WTC11 (cell line): ENCODE data around the gene FRMD8. TPM values are rescaled to one million over a fixed set of nuclear protein-coding genes. Genes with fewer than 3 reads are reported as not detected.

Experiments
- ATAC-seq: fragments of 200-7000 bp; cut with Tn5 transposase; 2 replicates; pipeline ENCODE4 v1.10.0; 2021; ENCODE audit warnings: mild to moderate bottlenecking, moderate library complexity
- CTCF ChIA-PET: fragments of 300-600 bp; sonication (Branson Sonifier 250); formaldehyde crosslinking; loops from one replicate; lab custom pipeline; 2021; ENCODE audit warnings: antibody characterized with exemption; lab: Charles Lee
- POLR2A ChIA-PET: fragments of 350-600 bp; sonication (Branson Sonifier 250); formaldehyde crosslinking; loops from one replicate; lab custom pipeline; 2021; ENCODE audit warnings: antibody characterized with exemption; lab: Charles Lee
- DNase-seq: peaks from one replicate; pipeline ENCODE4 v3.0.0; 2021; ENCODE audit warnings: low spot score
- H3K27ac Mint-ChIP-seq: 2 replicates; pipeline ENCODE4 v1.8.0; 2021; ENCODE audit warnings: mixed read lengths
- H3K27me3 Mint-ChIP-seq: 2 replicates; pipeline ENCODE4 v1.8.0; 2021; ENCODE audit warnings: low read depth, mild to moderate bottlenecking, moderate library complexity, mixed read lengths
- H3K36me3 Mint-ChIP-seq: 2 replicates; pipeline ENCODE4 v1.8.0; 2021; ENCODE audit warnings: mixed read lengths
- H3K4me1 Mint-ChIP-seq: 2 replicates; pipeline ENCODE4 v1.8.0; 2022; ENCODE audit warnings: mixed read lengths
- H3K4me3 Mint-ChIP-seq: 2 replicates; pipeline ENCODE4 v1.8.0; 2021; ENCODE audit warnings: mild to moderate bottlenecking, moderate library complexity, mixed read lengths
- H3K9me3 Mint-ChIP-seq: 2 replicates; pipeline ENCODE4 v1.8.0; 2021; ENCODE audit warnings: mixed read lengths
- EMX1 ChIP-seq: fragments of 250-450 bp; sonication (Bioruptor Pico); IDR thresholded peaks from 2 replicates; pipeline ENCODE4 v1.8.0; 2021; ENCODE audit warnings: mild to moderate bottlenecking
- FOXK1 ChIP-seq: sonication (generic); formaldehyde crosslinking; IDR thresholded peaks from 2 replicates; pipeline ENCODE4 v1.8.0; 2022; ENCODE audit warnings: mild to moderate bottlenecking, moderate library complexity, missing genetic modification reagents
- SMAD4 ChIP-seq: sonication (generic); formaldehyde crosslinking; IDR thresholded peaks from 2 replicates; pipeline ENCODE4 v1.8.0; 2022; ENCODE audit warnings: mild to moderate bottlenecking, missing genetic modification reagents
- ZBTB21 ChIP-seq: sonication (generic); formaldehyde crosslinking; IDR thresholded peaks from 2 replicates; pipeline ENCODE4 v1.8.1; 2023; ENCODE audit warnings: mild to moderate bottlenecking, missing genetic modification reagents, borderline replicate concordance
- ZNF416 ChIP-seq: fragments of 250-450 bp; sonication (Bioruptor Pico); IDR thresholded peaks from 2 replicates; pipeline ENCODE4 v1.9.0; 2021; ENCODE audit warnings: mild to moderate bottlenecking, inconsistent platforms
- total RNA-seq: library from RNA; stranded (reverse); gene quantifications from 3 replicates; pipeline ENCODE4 v1.2.3, GENCODE V29; 2021
- TF ChIP-seq, protein P1 (sequence below): fragments of 250-450 bp; sonication (Bioruptor Pico); IDR thresholded peaks from 2 replicates; pipeline ENCODE4 v1.9.0; 2021; ENCODE audit warnings: mild to moderate bottlenecking
- TF ChIP-seq, protein P2 (sequence below): fragments of 250-450 bp; sonication (Bioruptor Pico); conservative IDR thresholded peaks from 2 replicates; pipeline ENCODE4 v1.9.0; 2021; ENCODE audit warnings: mild to moderate bottlenecking
- TF ChIP-seq, protein P3 (sequence below): fragments of 250-450 bp; sonication (Bioruptor Pico); IDR thresholded peaks from 2 replicates; pipeline ENCODE4 v1.8.0; 2021; ENCODE audit warnings: mild to moderate bottlenecking
- TF ChIP-seq, protein P4 (sequence below): sonication (generic); formaldehyde crosslinking; IDR thresholded peaks from 2 replicates; pipeline ENCODE4 v1.8.0; 2022; ENCODE audit warnings: missing genetic modification reagents
- TF ChIP-seq, protein P5 (sequence below): fragments of 250-450 bp; sonication (Bioruptor Pico); IDR thresholded peaks from 2 replicates; pipeline ENCODE4 v1.9.0; 2021; ENCODE audit warnings: mild to moderate bottlenecking, borderline replicate concordance

Gene FRMD8
- total RNA-seq, 1 experiment from 2014 or later: 23.7 TPM

DNA sequence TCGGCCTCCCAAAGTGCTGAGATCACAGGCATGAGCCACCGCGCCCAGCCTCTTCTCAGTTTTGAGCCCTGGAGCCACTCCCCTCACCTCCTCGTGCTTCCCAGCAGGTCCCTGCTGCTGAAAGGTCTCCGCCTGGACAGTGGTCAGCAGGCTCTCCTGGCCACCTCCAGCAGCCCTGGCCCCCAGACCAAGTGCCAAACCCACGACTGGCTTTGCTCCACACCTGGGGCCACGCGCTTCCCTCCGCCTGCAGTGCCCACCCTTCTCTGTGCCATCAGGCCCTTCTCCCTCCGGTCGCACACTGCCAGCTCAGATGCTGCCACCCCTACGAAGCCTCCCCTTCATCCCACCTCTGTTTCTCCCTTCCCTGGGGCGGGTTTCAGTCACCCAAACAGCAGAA lies 12.8 kb downstream of the FRMD8 start:
- Mint-ChIP-seq H3K4me1 (peaks cover 10% of the 10 kb centered on the region), H3K27ac (no peak overlapping the region), H3K4me3 (no peak overlapping the region)
- TF ChIP-seq EMX1 (CRISPR knock-in tag): no peak
- TF ChIP-seq, protein P1, sequence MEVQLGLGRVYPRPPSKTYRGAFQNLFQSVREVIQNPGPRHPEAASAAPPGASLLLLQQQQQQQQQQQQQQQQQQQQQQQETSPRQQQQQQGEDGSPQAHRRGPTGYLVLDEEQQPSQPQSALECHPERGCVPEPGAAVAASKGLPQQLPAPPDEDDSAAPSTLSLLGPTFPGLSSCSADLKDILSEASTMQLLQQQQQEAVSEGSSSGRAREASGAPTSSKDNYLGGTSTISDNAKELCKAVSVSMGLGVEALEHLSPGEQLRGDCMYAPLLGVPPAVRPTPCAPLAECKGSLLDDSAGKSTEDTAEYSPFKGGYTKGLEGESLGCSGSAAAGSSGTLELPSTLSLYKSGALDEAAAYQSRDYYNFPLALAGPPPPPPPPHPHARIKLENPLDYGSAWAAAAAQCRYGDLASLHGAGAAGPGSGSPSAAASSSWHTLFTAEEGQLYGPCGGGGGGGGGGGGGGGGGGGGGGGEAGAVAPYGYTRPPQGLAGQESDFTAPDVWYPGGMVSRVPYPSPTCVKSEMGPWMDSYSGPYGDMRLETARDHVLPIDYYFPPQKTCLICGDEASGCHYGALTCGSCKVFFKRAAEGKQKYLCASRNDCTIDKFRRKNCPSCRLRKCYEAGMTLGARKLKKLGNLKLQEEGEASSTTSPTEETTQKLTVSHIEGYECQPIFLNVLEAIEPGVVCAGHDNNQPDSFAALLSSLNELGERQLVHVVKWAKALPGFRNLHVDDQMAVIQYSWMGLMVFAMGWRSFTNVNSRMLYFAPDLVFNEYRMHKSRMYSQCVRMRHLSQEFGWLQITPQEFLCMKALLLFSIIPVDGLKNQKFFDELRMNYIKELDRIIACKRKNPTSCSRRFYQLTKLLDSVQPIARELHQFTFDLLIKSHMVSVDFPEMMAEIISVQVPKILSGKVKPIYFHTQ (CRISPR knock-in tag): no peak
- no peak for TF ChIP-seq FOXK1 (CRISPR knock-in tag)
- no peak for TF ChIP-seq SMAD4 (CRISPR knock-in tag)
- TF ChIP-seq, protein P2, sequence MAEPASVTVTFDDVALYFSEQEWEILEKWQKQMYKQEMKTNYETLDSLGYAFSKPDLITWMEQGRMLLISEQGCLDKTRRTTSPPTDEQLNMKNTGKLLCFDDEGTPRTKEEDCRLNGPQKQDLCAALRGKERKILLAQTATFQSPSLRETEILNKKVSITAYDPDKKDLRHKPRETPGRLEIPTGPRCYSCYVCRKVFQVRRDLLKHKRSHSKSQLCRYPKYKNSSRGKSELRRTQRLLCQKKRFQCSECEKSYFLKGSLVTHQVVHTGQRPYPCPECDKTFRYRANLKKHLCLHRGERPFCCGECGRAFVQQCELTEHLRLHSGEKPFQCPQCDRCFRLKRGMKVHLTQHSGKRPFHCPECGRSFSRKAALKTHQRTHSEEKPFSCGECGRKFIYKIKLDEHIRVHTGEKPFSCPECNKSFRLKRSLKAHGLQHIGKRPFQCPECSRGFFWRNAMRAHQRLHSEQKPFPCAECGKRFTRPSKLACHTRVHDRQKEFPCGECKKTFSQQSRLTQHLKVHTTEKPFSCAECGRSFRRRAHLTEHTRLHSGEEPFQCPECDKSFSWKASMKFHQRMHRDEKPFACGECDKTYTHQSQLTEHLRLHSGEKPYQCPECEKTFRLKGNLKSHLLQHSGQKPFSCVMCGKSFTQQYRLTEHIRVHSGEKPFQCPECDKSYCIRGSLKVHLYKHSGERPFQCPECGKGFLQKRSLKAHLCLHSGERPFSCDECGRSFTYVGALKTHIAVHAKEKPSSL: no peak
- TF ChIP-seq ZBTB21 (CRISPR knock-in tag): no peak
- no peak for TF ChIP-seq ZNF416 (CRISPR knock-in tag)
- TF ChIP-seq, protein P3, sequence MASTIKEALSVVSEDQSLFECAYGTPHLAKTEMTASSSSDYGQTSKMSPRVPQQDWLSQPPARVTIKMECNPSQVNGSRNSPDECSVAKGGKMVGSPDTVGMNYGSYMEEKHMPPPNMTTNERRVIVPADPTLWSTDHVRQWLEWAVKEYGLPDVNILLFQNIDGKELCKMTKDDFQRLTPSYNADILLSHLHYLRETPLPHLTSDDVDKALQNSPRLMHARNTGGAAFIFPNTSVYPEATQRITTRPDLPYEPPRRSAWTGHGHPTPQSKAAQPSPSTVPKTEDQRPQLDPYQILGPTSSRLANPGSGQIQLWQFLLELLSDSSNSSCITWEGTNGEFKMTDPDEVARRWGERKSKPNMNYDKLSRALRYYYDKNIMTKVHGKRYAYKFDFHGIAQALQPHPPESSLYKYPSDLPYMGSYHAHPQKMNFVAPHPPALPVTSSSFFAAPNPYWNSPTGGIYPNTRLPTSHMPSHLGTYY (CRISPR knock-in tag): no peak
- TF ChIP-seq, protein P4, sequence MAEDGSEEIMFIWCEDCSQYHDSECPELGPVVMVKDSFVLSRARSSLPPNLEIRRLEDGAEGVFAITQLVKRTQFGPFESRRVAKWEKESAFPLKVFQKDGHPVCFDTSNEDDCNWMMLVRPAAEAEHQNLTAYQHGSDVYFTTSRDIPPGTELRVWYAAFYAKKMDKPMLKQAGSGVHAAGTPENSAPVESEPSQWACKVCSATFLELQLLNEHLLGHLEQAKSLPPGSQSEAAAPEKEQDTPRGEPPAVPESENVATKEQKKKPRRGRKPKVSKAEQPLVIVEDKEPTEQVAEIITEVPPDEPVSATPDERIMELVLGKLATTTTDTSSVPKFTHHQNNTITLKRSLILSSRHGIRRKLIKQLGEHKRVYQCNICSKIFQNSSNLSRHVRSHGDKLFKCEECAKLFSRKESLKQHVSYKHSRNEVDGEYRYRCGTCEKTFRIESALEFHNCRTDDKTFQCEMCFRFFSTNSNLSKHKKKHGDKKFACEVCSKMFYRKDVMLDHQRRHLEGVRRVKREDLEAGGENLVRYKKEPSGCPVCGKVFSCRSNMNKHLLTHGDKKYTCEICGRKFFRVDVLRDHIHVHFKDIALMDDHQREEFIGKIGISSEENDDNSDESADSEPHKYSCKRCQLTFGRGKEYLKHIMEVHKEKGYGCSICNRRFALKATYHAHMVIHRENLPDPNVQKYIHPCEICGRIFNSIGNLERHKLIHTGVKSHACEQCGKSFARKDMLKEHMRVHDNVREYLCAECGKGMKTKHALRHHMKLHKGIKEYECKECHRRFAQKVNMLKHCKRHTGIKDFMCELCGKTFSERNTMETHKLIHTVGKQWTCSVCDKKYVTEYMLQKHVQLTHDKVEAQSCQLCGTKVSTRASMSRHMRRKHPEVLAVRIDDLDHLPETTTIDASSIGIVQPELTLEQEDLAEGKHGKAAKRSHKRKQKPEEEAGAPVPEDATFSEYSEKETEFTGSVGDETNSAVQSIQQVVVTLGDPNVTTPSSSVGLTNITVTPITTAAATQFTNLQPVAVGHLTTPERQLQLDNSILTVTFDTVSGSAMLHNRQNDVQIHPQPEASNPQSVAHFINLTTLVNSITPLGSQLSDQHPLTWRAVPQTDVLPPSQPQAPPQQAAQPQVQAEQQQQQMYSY (CRISPR knock-in tag): no peak
- TF ChIP-seq, protein P5, sequence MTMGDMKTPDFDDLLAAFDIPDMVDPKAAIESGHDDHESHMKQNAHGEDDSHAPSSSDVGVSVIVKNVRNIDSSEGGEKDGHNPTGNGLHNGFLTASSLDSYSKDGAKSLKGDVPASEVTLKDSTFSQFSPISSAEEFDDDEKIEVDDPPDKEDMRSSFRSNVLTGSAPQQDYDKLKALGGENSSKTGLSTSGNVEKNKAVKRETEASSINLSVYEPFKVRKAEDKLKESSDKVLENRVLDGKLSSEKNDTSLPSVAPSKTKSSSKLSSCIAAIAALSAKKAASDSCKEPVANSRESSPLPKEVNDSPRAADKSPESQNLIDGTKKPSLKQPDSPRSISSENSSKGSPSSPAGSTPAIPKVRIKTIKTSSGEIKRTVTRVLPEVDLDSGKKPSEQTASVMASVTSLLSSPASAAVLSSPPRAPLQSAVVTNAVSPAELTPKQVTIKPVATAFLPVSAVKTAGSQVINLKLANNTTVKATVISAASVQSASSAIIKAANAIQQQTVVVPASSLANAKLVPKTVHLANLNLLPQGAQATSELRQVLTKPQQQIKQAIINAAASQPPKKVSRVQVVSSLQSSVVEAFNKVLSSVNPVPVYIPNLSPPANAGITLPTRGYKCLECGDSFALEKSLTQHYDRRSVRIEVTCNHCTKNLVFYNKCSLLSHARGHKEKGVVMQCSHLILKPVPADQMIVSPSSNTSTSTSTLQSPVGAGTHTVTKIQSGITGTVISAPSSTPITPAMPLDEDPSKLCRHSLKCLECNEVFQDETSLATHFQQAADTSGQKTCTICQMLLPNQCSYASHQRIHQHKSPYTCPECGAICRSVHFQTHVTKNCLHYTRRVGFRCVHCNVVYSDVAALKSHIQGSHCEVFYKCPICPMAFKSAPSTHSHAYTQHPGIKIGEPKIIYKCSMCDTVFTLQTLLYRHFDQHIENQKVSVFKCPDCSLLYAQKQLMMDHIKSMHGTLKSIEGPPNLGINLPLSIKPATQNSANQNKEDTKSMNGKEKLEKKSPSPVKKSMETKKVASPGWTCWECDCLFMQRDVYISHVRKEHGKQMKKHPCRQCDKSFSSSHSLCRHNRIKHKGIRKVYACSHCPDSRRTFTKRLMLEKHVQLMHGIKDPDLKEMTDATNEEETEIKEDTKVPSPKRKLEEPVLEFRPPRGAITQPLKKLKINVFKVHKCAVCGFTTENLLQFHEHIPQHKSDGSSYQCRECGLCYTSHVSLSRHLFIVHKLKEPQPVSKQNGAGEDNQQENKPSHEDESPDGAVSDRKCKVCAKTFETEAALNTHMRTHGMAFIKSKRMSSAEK (CRISPR knock-in tag): no peak
- TF ChIP-seq, all 79 proteins: peak for 0
- peaks cover 8% of the 10 kb centered on the region for H3K36me3 Mint-ChIP-seq
- CTCF ChIA-PET: interaction anchor here (0.5 to 3.0 kb wide), 6 partner anchors 17 to 113 kb away, joined by 3 to 10 read pairs (median 4); no protein-coding TSS in a partner anchor
- DNase-seq (no peak), ATAC-seq (no peak)
- POLR2A ChIA-PET: interaction anchor here (0.6 kb wide), 1 partner anchor 190 kb away, joined by 6 read pairs; no protein-coding TSS in a partner anchor
- no peaks in the 10 kb centered on the region for H3K27me3 Mint-ChIP-seq
- no peaks in the 10 kb centered on the region for H3K9me3 Mint-ChIP-seq
